Esophagus muscularis mucosa (tissue), 3 donors: ENCODE measurements around the gene ZBTB37.

Experiments
- POLR2A ChIP-seq: fragments of 450-650 bp; IDR thresholded peaks from one replicate; pipeline ENCODE4 v1.6.1; 2017; ENCODE audit warnings: antibody characterized with exemption, moderate library complexity, mild to moderate bottlenecking, low read depth
- POLR2AphosphoS5 ChIP-seq, 2 donors: sonication (generic); formaldehyde crosslinking; IDR thresholded peaks; one replicate each; pipeline ENCODE4 v1.6.1; 2017; ENCODE audit warnings: antibody characterized with exemption in 2 of 2
- TF ChIP-seq, protein P1 (sequence below), 3 experiments: fragments of 200-600 bp in 2 of 3; fragments of 450-650 bp in 1 of 3; sonication (generic) in 2 of 3; IDR thresholded peaks; one replicate each; pipeline ENCODE4 v1.5.1; 2017 to 2019; ENCODE audit warnings: antibody characterized with exemption in 3 of 3, mild to moderate bottlenecking in 2 of 3, moderate library complexity in 1 of 3

DNA sequence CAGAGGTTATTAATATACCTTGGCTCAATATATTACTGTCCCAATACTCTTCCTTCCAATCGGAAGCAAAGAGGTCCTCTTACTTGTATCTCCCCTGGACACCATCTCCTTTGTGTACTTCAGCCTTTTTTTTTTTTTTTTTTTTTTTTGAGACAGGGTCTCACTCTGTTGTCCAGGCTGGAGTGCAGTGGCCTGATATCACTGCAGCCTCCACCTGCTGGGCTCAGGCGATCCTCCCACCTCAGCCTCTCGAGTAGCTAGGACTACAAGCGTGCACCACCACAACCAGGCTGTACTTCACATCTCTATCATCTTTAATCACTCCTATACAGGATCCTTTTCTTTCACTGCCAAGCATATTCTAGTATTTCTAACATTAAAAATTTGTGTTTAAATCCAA is 46.5 kb upstream of the ZBTB37 start:
- TF ChIP-seq POLR2A (no peak), POLR2AphosphoS5 (IDR thresholded peaks at IDR 0.05) (no peak)
- TF ChIP-seq, protein P1, sequence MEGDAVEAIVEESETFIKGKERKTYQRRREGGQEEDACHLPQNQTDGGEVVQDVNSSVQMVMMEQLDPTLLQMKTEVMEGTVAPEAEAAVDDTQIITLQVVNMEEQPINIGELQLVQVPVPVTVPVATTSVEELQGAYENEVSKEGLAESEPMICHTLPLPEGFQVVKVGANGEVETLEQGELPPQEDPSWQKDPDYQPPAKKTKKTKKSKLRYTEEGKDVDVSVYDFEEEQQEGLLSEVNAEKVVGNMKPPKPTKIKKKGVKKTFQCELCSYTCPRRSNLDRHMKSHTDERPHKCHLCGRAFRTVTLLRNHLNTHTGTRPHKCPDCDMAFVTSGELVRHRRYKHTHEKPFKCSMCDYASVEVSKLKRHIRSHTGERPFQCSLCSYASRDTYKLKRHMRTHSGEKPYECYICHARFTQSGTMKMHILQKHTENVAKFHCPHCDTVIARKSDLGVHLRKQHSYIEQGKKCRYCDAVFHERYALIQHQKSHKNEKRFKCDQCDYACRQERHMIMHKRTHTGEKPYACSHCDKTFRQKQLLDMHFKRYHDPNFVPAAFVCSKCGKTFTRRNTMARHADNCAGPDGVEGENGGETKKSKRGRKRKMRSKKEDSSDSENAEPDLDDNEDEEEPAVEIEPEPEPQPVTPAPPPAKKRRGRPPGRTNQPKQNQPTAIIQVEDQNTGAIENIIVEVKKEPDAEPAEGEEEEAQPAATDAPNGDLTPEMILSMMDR (IDR thresholded peaks at IDR 0.05), result no peak
